Activated CD4-positive, alpha-beta T cell treated with anti-CD3 and anti-CD28 coated beads, Interleukin-2, Interleukin-6, amounts not matched to agents 100 ng/mL and 50 ng/mL, durations not matched to agents 16 hours and 8 hours (primary cell): Measurements from ENCODE around the gene ZNF770.
"Not testable (repeated sequence)": the region's sequence is repeated elsewhere in the genome, so short reads cannot be mapped to it uniquely, and the experiment has no call there.

ENCODE experiments used
- DNase-seq: peaks from one replicate; pipeline ENCODE4 v3.0.0-alpha.2; 2020

Gene ZNF770

GRCh38 chr15:34976073-34976472 lies 12.0 kb downstream of the ZNF770 start:
- DNase-seq, result no peak

DNA sequence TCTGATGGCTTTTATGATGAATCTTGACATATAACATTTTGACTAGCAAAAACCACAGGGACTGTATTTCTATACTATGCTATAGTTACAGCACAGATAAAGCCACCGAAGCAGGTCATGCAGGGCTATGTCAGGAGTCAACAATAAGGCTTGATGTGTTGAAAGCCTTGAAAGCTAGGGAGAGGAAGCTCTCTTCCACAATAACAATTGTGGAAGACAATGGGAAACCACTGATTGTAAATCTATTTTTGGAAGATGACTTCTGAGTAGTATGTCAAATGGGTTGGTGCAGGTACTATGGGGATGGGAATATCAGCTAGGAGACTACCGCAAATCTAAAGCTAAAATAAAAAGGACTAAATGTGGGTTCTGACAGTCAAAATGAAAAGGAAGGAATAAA lies 14.6 kb downstream of the ZNF770 start:
- DNase-seq, result no peak

- DNase-seq, result not testable (repeated sequence)
These were observed 17.9 kb downstream of the ZNF770 start for GRCh38 chr15:34970098-34970643.

- DNase-seq, result peak; percentile 96
These were observed 18.6 kb downstream of the ZNF770 start, which contains the start of gene AQR for GRCh38 chr15:34969340-34970097. AQR (minus strand) TSS chr15:34969742; CDS start chr15:34969613, 129 bp downstream.

DNA sequence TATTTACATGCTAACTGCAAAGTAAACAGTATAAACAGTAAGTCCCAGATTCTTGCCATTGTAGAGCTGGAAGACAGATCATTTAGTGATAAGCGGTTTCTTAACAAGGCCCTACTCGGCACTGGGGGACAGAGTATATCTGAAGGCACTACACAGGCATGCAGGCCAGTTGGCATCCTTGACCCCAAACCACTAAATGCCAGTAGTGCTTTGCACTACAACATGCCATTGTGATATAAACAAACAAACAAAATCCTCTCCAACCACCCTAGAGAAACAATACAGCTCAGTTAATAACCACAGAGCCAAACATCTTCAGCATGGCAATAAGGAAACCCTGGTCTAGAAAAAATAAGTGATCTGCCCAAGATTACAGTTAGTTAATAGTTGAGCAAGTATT lies 23.8 kb downstream of the ZNF770 start:
- no peak for DNase-seq

GRCh38 chr15:34953851-34954250 lies 34.2 kb downstream of the ZNF770 start:
- DNase-seq, result no peak

- peak; percentile 33 for DNase-seq
These were observed 35.6 kb downstream of the ZNF770 start for GRCh38 chr15:34952481-34952880.

GRCh38 chr15:34951993-34952392 lies 36.1 kb downstream of the ZNF770 start:
- DNase-seq, result no peak

GRCh38 chr15:34944936-34945335 lies 43.2 kb downstream of the ZNF770 start:
- DNase-seq, result no peak

DNA sequence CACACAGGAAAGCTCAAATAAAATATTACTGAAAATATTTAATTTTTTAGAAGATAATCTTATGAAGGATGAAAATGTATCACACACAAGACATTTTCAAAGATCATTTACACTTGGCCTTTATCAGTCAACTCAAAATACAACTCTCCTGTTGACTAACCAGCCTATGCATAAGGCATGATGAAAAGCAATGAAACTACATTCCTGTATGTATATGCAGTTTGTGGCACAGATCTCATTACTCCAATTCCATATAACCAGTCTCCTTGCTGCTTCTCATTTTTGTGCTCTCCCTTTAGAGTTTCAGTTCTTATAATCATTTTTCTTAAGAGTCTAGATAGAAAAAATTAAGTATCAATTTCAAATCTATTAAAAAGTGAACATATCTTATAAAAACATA lies 44.4 kb downstream of the ZNF770 start:
- no peak for DNase-seq

GRCh38 chr15:34943264-34943663 lies 44.8 kb downstream of the ZNF770 start:
- not testable (repeated sequence) for DNase-seq

DNA sequence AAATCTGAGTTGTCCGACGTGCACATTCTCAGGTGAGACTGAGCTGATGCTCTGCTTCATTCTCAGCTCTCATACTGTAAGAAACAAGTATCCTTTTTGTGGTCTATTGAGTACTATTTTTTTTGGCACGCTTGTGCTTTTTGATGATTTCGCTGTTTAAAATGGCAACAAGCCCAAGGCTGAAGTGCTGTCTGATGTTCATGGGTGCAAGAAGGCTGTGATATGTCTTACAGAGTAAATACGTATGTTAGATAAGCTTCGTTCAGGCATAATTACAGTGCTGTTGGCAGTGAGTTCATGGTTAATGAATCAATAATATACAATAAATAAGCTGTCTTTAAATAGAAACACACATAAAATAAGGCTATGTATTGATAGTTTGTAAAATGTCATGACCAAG lies 45.7 kb downstream of the ZNF770 start:
- no peak for DNase-seq

- no peak for DNase-seq
These were observed 46.3 kb downstream of the ZNF770 start for GRCh38 chr15:34941831-34942230.

DNA sequence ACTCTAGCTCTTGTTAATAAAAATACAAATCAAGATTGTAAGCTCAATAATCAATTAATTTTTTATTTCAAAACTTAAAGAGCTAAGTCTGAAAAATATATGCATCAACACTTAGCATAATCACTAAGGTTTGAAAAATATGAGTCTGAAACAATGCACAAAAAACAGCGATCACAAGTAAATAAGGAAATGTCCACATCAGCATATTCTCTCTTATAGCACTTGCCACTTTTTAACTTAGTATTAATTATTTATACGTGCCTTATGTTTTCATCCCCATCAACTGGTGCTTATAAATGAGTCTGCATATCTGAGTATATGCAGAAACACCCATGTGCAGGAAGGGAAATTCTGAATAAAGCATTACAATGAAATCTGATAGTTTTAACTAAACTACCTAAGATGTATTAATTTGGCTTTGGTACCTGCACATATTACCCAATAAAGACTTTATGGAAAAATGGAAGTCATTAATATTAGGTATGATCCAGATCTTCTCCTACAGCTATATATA lies 46.8 kb downstream of the ZNF770 start:
- DNase-seq, result no peak

GRCh38 chr15:34933432-34933975 lies 54.6 kb downstream of the ZNF770 start:
- no peak for DNase-seq

DNA sequence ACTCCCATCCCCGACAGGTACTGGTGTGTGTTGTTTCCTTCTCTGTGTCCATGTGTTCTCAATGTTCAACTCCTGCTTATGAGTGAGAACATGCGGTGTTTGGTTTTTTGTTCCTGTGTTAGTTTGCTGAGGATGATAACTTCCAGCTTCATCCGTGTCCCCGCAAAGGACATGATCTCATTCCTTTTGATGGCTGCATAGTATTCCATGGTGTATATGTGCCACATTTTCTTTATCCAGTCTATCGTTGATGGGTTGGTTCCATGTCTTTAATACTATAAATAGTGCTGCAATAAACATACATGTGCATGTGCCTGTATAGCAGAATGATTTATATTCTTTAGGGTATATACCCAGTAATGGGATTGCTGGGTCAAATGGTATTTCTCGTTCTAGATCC lies 59.7 kb downstream of the ZNF770 start:
- DNase-seq, result not testable (repeated sequence)
